ENCODE data around the gene HAVCR2. TPM values are rescaled to one million over a fixed set of nuclear protein-coding genes. Genes with fewer than 3 reads are reported as not detected.

HAVCR2 gene
- total and polyA plus RNA-seq, 2 of the 13 experiments (the other 11 are each of a cell fraction or from before 2014, with no cell fraction given) = 0.07 to 0.16 TPM

- TF ChIP-seq ZNF816 (CRISPR knock-in tag; IDR thresholded peaks at IDR 0.05; ENCODE audit: borderline replicate concordance) = no peak
- TF ChIP-seq, protein P1, sequence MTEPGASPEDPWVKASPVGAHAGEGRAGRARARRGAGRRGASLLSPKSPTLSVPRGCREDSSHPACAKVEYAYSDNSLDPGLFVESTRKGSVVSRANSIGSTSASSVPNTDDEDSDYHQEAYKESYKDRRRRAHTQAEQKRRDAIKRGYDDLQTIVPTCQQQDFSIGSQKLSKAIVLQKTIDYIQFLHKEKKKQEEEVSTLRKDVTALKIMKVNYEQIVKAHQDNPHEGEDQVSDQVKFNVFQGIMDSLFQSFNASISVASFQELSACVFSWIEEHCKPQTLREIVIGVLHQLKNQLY (CRISPR knock-in tag; IDR thresholded peaks at IDR 0.05) = no peak
- no peak for TF ChIP-seq ATAD3A (CRISPR knock-in tag; IDR thresholded peaks at IDR 0.05)
- TF ChIP-seq ZFP1 (CRISPR knock-in tag; IDR thresholded peaks at IDR 0.05) = no peak
- no peak for TF ChIP-seq ZSCAN20 (CRISPR knock-in tag; IDR thresholded peaks at IDR 0.05; ENCODE audit: borderline replicate concordance)
- TF ChIP-seq, protein P2, sequence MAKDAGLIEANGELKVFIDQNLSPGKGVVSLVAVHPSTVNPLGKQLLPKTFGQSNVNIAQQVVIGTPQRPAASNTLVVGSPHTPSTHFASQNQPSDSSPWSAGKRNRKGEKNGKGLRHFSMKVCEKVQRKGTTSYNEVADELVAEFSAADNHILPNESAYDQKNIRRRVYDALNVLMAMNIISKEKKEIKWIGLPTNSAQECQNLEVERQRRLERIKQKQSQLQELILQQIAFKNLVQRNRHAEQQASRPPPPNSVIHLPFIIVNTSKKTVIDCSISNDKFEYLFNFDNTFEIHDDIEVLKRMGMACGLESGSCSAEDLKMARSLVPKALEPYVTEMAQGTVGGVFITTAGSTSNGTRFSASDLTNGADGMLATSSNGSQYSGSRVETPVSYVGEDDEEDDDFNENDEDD (CRISPR knock-in tag; IDR thresholded peaks at IDR 0.05; ENCODE audit: borderline replicate concordance) = peak; percentile 15; the same call in 1 of the 2 replicates
- TF ChIP-seq ZBTB38 (CRISPR knock-in tag; IDR thresholded peaks at IDR 0.05) = no peak; the same call in 1 of the 2 replicates
- 0 out of 2 replicates have a peak, but pooled peaks have one; percentile 40 for TF ChIP-seq FOXA3 (CRISPR knock-in tag; IDR thresholded peaks at IDR 0.05)
- TF ChIP-seq SOX13 (IDR thresholded peaks at IDR 0.05) = no peak
- 0 out of 4 replicates have a peak, but pooled peaks of 1 of the 2 experiments have one; percentile 4 for TF ChIP-seq SOX13 (CRISPR knock-in tag; conservative IDR thresholded peaks at IDR 0.05 in 1 of 2, IDR thresholded peaks at IDR 0.05 in 1 of 2)
- peak; percentile 80 for TF ChIP-seq ZNF605 (CRISPR knock-in tag; IDR thresholded peaks at IDR 0.05)
- TF ChIP-seq HNF1A (IDR thresholded peaks at IDR 0.05; ENCODE audit: low read depth) = no peak
- no peak; the same call in 1 of the 2 replicates for TF ChIP-seq HNF1A (CRISPR knock-in tag; IDR thresholded peaks at IDR 0.05; ENCODE audit: borderline replicate concordance)
- TF ChIP-seq SMAD3 (CRISPR knock-in tag; IDR thresholded peaks at IDR 0.05) = no peak
- TF ChIP-seq ZNF354B (CRISPR knock-in tag; IDR thresholded peaks at IDR 0.05) = no peak
- TF ChIP-seq, protein P3, sequence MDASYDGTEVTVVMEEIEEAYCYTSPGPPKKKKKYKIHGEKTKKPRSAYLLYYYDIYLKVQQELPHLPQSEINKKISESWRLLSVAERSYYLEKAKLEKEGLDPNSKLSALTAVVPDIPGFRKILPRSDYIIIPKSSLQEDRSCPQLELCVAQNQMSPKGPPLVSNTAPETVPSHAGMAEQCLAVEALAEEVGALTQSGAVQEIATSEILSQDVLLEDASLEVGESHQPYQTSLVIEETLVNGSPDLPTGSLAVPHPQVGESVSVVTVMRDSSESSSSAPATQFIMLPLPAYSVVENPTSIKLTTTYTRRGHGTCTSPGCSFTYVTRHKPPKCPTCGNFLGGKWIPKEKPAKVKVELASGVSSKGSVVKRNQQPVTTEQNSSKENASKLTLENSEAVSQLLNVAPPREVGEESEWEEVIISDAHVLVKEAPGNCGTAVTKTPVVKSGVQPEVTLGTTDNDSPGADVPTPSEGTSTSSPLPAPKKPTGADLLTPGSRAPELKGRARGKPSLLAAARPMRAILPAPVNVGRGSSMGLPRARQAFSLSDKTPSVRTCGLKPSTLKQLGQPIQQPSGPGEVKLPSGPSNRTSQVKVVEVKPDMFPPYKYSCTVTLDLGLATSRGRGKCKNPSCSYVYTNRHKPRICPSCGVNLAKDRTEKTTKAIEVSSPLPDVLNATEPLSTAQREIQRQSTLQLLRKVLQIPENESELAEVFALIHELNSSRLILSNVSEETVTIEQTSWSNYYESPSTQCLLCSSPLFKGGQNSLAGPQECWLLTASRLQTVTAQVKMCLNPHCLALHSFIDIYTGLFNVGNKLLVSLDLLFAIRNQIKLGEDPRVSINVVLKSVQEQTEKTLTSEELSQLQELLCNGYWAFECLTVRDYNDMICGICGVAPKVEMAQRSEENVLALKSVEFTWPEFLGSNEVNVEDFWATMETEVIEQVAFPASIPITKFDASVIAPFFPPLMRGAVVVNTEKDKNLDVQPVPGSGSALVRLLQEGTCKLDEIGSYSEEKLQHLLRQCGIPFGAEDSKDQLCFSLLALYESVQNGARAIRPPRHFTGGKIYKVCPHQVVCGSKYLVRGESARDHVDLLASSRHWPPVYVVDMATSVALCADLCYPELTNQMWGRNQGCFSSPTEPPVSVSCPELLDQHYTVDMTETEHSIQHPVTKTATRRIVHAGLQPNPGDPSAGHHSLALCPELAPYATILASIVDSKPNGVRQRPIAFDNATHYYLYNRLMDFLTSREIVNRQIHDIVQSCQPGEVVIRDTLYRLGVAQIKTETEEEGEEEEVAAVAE (CRISPR knock-in tag; IDR thresholded peaks at IDR 0.05; ENCODE audit: borderline replicate concordance) = 0 out of 2 replicates have a peak, but pooled peaks have one; percentile 47
- no peak for TF ChIP-seq NR3C1 (CRISPR knock-in tag; IDR thresholded peaks at IDR 0.05)
- no peak for TF ChIP-seq MTERF4 (CRISPR knock-in tag; IDR thresholded peaks at IDR 0.05)
Observed at GRCh38 chr5:157142317-157143126, 33.7 kb upstream of the HAVCR2 start, which contains the start of gene MED7 (continued).

All from HepG2 (cell line).